Measurements from ENCODE around the gene RGMA.
"Not testable (repeated sequence)": the region's sequence is repeated elsewhere in the genome, so short reads cannot be mapped to it uniquely, and the experiment has no call there.

The RGMA gene

GRCh38 chr15:93046721-93047120, 42.3 kb downstream of the RGMA start:
- no peak for DNase-seq

DNA sequence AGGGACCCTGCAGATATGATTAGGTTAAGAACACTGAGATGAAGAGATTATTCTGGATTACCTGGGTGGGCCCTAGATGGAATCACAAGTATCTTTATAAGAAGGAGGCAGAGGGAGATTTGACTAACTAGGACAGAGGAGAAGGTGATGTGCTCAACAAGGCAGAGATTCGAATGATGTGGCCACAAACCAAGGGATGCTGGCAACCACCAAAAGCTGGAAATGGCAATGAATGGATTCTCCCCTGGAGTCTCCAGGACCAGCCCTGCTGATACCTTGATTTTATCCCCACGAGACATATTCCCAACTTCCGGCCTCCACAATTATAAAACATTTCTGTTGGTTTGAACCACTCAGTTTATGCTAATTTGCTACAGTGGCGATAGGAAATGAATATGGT, 42.9 kb downstream of the RGMA start:
- DNase-seq = no peak

- no peak for DNase-seq
Measured at GRCh38 chr15:93045191-93045785, 43.7 kb downstream of the RGMA start.

GRCh38 chr15:93044301-93045190, 44.5 kb downstream of the RGMA start:
- DNase-seq = no peak

- no peak for DNase-seq
Measured at GRCh38 chr15:93043621-93044300, 45.2 kb downstream of the RGMA start.

GRCh38 chr15:93042691-93043378, 46.2 kb downstream of the RGMA start:
- DNase-seq = no peak

DNA sequence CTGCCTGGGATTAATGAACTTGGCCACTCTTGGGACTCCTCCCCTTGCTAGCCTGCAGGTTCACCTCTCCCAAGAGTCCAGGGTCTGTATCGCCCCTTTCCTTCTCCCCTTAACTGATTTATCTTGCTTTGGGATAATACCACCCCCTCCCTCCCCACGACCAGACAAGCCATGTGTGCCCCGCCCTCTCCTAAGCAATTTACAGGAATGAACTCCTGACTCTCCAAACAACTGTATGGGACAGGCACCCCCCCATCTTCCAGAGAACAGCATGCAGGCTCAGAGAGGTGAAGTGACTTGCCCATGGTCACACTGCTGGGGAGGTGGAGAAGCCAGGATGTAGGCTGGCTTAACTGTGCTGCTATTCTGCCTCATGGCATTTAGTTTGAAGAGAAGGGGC, 46.8 kb downstream of the RGMA start:
- DNase-seq = no peak

GRCh38 chr15:93041159-93041547, 47.9 kb downstream of the RGMA start:
- no peak for DNase-seq

DNA sequence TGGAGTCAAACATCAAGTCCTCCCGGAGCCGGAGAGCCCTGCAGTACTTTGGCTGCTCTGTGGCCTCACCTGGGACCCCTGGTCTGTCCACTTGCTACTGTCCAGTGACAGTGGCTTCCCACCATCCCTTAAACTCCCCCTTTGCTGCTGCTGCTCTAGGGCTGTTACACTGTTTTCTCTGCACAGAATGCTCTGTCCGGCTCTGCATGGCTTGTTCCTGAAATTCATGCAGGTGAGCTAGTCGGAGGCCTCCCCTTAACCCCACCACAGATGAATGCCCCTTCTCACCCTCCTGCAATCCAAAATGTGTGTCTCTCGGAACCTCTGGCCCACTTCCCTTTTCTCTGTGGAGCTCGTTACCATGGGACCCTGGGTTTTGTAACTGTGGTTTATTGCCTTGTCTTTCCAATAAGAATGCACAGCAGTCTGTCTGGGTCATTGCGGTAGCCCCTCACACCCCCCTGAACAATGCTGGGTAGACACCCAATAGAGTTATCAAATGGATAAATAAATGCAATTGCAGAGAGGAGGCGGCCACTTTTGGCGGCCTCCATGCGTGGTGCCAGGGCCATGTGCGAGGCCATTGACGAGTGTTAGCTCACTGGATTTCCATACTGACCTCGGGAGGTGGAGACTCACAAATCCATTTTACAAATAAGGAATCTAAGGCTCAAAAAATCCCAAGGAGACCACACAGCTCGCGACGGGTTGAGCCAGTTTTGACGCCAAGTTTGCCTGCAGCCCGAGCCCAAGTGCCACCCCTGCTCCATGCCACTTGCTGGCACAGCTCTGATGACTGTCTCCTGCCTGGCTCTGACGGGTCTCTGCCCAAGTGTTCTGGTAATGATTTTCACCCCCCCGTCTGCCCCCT, 48.5 kb downstream of the RGMA start:
- DNase-seq = no peak

DNA sequence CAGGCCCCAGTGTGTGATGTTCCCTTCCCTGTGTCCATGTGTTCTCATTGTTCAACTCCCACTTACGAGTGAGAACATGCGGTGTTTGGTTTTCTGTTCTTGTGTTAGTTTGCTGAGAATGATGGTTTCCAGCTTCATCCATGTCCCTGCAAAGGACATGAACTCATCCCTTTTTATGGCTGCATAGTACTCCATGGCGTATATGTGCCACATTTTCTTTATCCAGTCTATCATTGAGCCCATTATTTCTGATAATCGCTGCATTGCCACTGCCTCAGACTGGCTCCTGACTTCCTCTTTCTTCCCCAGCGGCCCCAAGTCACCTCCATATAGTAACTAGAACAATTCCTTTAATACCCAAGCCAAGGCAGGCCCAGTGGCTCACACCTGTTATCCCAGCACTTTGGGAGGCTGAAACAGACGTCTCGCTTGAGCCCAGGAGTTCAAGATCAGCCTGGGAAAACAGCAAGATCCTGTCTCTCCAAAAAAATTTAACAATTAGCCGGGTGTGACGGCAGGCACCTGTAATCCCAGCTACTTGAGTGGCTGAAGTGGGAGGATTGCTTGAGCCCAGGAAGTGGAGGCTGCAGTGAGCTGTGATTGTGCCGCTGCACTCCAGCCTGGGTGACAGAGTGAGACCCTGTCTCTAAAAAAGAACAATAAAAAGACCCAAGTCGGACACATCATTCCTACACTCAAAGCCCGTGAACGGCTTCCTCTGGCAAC, 49.3 kb downstream of the RGMA start:
- not testable (repeated sequence) for DNase-seq

- no peak for DNase-seq
Measured at GRCh38 chr15:93037820-93038705, 50.9 kb downstream of the RGMA start.

DNA sequence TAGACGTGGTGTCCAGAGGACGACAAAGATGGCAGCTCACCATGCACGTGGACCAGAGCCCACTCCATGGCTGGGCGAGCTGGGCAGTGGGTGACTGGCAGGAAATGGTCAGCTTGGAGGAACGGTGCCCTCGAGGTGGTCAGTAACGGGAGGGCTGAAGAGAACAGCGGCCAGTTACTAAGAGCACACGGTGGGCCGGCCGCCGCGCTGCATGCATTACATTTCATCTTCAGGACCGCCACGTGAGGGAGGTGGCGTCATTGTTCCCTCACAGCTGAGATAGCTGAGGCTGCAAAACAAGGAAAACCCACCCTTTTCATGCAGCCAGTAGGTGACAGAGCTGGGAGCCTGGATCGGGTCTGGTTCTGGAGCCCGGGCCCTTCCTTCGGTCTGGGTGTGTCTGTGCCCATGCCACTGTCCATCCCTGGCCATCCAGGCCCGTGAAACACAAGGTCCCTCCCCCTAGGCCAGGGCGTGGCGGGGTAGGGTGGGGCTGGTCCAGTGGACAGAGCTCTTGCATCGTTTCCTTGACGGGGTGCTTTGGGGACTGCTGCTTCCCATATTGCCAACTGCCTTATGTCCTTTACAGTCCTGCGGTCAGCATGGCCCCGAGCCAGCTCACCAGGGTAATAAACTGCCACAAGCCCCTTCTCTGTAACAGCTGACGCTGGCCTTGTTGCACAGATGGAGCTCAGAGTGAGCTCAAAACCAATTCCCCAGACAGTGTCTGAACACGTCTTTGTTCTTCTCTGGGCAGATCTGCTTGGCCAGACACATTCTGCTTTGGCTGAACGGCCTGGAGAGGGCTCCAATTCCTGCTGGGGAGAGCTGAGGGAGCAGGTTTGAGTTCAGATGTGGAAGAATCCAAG, 51.8 kb downstream of the RGMA start:
- no peak for DNase-seq

DNA sequence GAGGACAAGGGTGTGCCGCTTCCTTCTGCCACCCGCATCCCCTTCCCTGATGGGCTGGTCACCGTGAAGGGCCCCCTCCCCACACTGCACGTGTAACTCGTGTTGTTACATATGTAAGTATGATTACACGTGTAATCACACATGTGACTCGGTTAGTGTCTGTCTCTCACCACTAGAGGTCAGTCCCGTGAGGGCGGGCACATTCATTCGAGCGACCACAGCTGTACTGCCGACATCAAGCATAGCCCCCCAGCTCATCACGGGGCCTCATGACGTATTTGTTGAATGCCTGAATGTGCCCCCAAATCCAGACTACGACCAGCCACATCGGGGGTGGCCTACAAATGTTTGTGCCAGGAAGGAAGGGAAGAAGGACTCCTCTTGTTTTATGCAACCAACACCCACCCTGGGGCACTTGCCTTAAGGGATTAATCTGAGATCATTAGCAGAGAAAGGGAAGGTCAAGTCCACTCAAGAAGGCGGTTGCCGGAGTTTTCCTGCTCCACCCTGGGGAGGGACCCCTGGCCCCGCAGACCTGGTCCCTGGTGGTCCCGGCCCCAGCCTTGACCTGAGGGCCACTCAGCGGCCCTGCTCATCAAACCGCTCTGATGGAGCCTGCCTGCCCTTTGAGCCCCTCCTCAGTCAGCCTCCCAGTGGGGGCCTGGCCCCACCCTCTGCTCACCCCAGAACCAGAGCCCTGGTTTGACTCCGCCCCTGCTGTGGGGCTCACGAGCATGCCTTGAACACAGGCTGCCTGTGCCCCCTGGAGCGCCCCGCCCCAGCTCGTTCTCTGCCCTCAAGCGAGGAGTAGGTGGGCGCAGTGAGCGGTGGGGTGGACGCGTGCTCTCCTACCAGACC, 52.8 kb downstream of the RGMA start:
- DNase-seq = peak; percentile 54

GRCh38 chr15:93035092-93035915, 53.7 kb downstream of the RGMA start:
- no peak for DNase-seq

DNA sequence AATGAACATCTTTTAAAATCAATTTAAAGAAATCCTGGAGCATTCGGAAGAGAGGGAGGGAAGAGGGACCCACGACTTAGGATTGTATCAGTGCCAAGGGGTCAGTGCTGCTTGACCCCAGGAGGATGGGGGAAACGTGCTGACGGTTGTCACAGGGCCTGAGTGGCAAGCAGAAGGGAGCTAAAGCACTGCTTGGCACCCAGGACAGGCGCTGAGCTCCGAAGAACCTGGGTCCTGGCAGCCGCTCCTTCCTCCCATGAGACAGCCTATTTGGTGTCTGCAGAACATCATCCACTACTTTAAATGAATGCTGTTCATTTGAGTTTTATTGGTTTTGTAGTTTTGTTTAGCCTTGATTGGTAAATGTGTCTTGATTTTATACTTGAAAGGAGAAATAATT, 54.5 kb downstream of the RGMA start:
- no peak for DNase-seq

GRCh38 chr15:93033434-93034045, 55.5 kb downstream of the RGMA start:
- DNase-seq = no peak
